ENCODE data around the gene UGT1A9.

Gene UGT1A9

DNA sequence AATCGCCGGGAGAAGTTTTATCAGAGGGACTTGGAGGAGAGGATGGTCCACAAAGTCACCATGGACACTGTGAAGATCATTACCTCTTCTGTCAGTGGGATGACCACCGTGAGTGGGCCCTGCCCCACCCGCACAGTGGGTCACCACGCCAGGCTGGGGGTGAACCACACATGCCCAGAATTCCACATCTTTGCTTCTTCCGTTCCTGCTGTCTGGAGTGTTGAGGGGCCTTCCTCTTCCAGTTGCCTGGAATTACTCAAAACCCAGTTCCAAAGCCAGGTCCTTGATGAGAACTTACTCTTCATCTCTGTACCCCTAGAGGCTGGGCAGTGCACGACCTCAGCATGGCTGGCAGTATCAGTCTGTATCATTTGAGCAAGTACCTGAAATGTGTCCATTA lies 128.5 kb downstream of the UGT1A9 start:
- DNase-seq, result no peak

DNA sequence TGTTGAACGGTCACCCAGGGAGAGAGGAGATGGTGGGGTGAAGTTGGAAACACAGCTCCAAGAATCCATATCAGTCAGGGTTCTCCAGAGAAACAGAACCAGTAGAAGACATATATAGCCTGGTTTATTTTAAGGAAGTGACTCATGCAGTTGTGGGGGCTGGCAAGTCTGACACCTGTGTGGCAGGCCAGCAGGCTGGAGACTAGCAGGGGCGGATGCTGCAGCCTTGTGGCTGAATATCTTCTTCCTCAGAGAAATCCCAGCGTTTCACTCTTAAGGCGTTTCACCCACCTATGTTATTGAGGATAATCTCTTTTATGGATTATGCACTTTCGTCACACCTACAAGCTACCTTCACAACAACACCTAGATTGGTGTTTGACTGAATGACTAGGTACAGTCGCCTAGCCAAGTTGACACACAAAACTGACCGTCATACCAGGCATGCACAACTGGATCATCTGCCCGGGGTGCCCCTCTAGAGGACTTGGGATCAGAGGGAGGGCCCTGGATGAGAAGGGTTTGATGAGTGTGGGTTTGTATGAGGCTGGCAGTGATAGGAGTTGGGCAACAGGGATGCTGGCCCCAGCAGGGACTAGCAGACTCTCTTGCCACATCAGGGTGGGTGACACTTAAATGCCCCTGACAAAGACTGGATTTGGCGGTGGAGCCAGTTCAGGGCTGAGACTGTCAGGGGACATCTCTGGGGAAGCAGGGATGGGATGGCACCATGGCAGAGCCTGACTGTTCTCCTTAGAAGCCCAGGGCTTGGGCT lies 129.8 kb downstream of the UGT1A9 start:
- DNase-seq, result no peak

GRCh38 chr2:233802132-233802815 lies 130.6 kb downstream of the UGT1A9 start:
- DNase-seq, result no peak

DNA sequence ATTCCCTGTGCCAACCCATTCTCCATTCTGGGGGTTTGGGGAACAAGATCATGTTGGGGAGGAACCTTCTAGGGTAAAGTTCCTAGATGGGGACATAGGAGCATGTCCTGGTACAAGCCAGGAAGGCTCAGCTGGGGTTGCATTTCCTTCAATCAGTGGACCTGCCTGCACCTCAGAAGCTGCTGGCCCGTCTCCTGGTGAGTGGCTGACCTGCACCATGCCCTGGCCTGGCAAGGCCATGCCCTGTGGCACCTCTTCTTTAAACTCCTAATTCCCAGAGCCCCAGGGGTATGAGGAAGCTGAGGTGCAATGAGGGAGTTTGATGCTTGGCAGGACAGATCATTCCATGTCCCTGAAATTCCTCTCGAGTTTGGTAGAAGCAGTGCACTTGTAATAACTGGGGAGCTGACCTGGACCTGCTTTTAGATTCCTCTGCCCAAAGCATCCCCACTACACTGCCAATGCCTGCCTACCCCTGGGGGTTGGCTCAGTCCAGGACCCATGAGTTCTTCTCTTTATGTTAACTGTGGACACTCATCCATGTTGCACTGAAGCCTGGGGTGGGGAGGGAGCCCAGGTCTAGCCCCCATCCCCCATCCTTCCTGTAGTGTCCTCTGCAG lies 131.7 kb downstream of the UGT1A9 start:
- no peak for DNase-seq

- peak; percentile 6 for DNase-seq
These were observed 132.3 kb downstream of the UGT1A9 start for GRCh38 chr2:233803994-233804393.

GRCh38 chr2:233807215-233807865 lies 135.6 kb downstream of the UGT1A9 start:
- DNase-seq, result no peak

GRCh38 chr2:233807966-233808935 lies 136.6 kb downstream of the UGT1A9 start:
- no peak for DNase-seq

DNA sequence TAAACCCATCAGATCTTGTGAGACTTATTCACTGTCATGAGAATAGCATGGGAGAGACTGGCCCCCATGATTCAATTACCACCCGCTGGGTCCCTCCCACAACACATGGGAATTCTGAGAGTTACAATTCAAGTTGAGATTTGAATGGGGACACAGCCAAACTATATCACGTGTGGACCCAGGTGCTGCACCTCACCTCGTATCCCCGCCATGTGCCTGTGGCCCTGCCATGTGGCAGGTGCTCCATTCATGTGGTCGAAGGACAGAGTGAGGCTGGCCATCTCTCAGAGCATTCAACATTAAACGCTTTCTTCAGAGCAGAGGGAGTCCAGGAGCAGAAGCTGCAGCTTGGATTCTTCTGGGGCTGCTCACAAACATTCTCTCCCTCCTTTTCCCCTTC lies 138.7 kb downstream of the UGT1A9 start:
- DNase-seq, result no peak

- DNase-seq, result no peak
These were observed 139.4 kb downstream of the UGT1A9 start for GRCh38 chr2:233811087-233811486.

- no peak for DNase-seq
These were observed 140.0 kb downstream of the UGT1A9 start for GRCh38 chr2:233811732-233812131.

DNA sequence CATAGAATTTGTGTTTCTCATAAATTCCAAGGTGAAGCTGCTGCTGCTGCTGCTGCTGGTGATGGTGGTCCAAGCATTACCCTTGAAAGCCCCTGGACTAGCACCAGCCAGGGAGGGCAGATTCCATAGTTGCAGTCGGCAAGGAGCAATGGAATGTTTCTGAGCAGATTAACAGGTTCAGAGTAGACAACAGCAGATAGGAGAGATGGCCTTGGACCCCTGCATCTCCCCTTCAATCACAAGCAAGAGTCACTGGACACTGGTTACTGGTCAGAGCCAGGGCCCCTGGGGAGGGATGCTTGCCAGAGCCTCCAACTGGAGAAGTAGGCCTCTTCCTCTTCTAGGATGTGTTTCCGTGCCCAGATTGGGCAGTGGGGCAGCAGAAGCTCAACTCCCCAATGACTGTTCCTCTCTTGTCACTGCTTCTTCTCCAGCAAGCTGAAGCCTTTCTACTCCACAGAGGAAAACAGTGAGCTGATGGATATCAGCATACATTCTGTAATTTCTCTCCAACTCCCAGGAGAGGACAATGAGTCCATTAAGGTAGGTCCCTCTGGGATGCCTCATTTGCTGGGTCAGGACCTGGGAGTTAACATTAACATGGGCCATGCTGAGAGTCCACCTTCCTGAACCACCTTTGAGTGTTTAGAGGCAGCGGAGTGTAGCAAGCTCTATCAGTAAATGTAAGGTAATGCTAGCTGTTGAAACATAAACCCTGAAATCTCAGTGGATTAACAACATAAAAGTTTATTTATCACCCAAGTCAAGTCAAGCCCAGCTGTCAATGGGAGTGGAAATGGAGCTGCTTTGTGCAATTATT lies 141.7 kb downstream of the UGT1A9 start:
- peak; percentile 7 for DNase-seq

DNA sequence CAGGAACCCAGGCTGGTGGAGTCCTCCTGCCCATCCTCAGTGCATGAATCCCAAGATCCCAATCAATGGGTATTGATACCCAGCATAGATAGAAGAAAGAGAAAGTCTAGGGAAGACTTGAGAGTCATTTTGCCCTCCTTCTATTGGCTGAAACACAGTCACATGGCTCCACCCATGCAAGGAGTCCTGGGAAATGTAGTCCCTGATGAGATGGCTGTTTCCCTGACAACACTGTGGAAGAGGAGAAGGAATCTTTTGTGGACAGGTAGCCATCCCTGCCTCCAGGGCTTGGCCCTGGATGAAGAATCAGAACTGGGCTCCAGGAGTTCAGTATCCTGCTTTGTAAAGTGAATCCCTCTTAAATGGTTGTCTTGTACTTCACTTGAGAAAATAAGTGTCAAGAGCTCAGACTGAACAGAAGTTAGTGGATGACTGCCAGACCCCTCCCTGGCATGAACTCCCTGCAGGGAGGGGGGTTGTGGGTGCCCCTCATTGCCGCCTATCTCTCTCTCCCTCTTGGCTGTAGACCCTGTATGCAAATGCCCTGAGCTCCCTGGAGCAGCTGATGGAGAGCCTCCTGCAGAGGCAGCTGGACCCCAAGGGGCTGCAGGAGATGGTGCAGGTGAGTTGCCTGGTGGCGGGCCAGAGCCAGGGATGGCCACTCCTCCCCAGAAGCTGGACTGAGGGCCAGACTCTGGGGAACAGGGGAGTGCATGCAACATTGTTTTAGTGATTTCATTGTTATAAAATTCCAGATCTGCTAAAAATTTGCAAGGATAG lies 142.5 kb downstream of the UGT1A9 start:
- DNase-seq, result peak; percentile 9

GRCh38 chr2:233815861-233816260 lies 144.2 kb downstream of the UGT1A9 start:
- no peak for DNase-seq

- peak; percentile 3 for DNase-seq
These were observed 144.6 kb downstream of the UGT1A9 start for GRCh38 chr2:233816334-233816733.

DNA sequence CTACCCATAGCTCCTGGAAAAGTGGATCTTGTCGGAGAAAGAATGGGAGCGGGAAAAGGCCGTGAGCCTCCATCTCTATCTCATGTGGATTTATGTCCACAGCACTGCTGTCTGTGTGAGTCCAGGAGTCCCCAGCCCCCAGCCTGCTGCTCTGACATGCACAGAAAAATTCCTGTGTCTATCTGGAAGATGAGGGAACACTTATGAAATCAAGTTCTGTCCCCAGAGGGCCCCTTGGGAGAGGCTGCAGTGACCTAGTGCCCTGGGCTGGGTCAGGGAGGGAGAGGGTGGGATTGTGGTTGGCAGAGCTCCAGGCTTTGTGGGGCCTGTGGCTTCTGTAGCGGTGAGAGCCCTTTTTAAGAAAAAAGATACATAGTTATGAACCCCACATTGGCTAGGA lies 145.1 kb downstream of the UGT1A9 start:
- DNase-seq, result peak; percentile 13

DNA sequence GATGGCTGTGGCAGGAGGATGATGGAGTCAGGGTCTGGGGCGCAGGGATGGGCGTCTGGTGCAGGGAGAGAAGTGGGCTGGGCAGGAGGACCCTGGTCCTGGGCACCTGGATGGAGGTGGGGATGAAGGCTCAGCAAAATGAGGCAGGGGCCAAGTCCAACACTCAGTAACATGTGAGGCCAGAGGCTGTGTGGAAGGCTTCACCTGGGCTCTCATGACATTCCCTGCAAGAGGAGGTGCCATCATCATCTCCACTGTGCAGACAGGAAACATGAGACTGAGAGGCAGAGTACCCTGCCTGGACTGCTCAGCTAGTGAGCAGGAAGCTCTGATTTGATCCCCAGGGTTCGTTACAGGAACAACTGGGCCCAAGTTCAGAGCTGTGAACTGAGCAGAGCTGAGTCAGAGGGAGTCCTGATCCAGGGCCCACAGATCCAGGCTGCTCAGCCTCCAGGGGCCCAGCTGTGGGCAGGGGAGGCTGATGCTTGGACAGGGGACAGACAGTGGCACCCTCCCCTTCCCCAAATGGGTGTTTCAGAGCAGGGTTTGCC lies 145.7 kb downstream of the UGT1A9 start:
- peak; percentile 11 for DNase-seq

DNA sequence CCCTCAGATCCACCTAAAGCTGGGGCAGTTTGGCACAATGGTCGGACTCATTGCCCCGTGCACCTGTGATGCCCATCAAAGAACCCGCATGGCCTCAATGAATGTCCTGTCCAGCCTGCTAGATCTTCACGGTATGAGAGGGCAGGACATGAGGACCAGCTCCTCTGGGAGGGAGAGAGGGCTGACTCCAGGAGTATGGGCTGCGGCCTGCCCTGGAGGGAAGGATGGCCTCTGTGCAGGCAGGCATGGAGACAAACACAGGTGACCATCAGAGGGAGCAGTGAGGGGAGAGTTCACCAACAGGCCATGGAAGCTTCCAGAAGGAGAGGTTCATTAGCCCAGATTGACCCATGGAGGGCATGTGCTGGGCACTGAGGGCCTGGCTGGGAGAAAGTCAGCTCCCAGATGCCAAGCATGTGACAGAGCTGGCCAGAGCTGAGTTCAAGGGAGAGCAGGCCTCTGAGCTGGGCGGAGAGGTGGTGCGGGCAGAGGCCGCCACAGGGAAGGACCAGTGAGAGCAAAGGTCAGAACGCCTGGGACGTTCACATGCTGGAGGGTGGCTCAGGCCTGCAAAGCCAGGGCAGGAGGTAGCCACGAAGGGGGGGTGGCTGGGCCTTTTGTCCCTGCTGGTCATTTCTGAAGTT lies 146.4 kb downstream of the UGT1A9 start:
- DNase-seq, result peak; percentile 7

DNA sequence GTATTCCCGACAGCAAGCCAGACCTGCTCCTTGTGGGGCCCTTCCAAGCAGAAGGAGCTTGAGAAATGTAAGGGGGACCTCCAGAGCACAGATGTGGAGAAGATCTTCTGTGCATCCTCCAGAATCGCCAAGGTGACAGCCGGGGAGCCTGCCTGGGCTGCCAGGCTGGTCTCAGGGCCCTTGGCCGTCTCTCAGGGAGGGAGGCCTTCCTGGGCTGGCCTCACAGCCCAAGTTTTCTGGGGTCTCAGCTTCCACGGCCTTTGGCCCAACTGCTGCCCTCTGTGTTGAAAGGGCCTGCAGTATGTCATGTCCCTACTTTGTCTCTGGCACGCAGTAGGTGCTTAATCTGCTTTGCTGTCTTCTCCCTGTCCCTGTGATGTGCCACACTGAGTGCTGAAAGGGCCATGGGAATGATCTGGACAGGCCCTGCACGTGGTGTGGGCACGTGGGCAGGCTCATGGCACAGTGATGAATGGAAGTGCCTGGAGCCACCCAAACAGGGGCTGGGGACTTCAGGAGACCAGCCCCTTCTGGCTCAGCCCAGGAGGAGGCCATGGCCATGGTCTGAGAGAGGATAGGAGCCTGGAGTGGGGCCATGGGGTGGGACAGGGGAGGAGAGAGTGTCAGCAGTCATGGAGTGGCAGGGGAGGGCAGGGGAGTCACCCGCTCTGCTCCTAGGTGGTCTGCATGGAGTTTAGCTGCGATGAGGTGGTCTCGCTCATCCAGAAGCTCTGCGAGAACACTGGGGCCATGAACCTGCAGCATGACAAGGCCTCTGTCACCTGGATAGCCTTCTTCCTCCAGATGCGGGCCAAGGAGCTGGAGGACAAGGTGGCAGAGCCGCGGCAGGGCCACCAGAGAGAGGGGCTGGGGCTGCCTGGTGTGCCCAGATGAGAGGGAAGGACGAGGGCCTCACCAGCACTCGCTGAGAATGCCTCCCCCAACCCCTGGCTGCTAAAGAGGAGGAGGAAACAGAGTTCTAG lies 147.2 kb downstream of the UGT1A9 start:
- peak; percentile 7 for DNase-seq

All from right hindlimb (tissue), 1 donor.